Sigmoid colon (tissue), 4 donors: ENCODE measurements around the gene VPS39.

Experiments used
- CTCF ChIP-seq, 4 experiments: fragments of 450-650 bp in 3 of 4; fragments of 200-600 bp in 1 of 4; IDR thresholded peaks; one replicate each; pipeline ENCODE4 v1.5.1; 2016 to 2019; ENCODE audit warnings: antibody characterized with exemption in 4 of 4, mild to moderate bottlenecking in 3 of 4, moderate library complexity in 2 of 4
- POLR2A ChIP-seq, 2 donors: fragments of 450-650 bp; IDR thresholded peaks; one replicate each; pipeline ENCODE4 v1.6.1; 2016; ENCODE audit warnings: antibody characterized with exemption in 2 of 2, mild to moderate bottlenecking in 2 of 2, moderate library complexity in 2 of 2
- POLR2AphosphoS5 ChIP-seq, 4 donors: sonication (generic); formaldehyde crosslinking; IDR thresholded peaks; one replicate each; pipeline ENCODE4 v1.6.1; 2017; ENCODE audit warnings: antibody characterized with exemption in 4 of 4

GRCh38 chr15:42232606-42233005 lies 24.5 kb upstream of the VPS39 start:
- TF ChIP-seq CTCF (IDR thresholded peaks at IDR 0.05) (no peak), POLR2A (IDR thresholded peaks at IDR 0.05) (no peak), POLR2AphosphoS5 (IDR thresholded peaks at IDR 0.05) (no peak)
